Brain microvascular endothelial cell (primary cell): ENCODE measurements around the gene MAST1.

Source experiments
- DNase-seq: peaks from one replicate; pipeline ENCODE4 v3.0.0-alpha.2; 2020
- H3K27ac ChIP-seq: fragments of 250-450 bp; sonication (Bioruptor Pico); 2 replicates; pipeline ENCODE4 v1.5.1; 2020; ENCODE audit warnings: mild to moderate bottlenecking, moderate library complexity
- H3K27me3 ChIP-seq: fragments of 250-450 bp; sonication (Bioruptor Pico); replicated peaks from 2 replicates; pipeline ENCODE4 v1.5.1; 2020; ENCODE audit warnings: mild to moderate bottlenecking
- H3K36me3 ChIP-seq: fragments of 250-450 bp; sonication (Bioruptor Pico); replicated peaks from 2 replicates; pipeline ENCODE4 v1.5.1; 2020; ENCODE audit warnings: mild to moderate bottlenecking
- H3K4me3 ChIP-seq: 2 replicates; pipeline ENCODE4 v1.5.1; 2011; ENCODE audit warnings: low read depth, mild to moderate bottlenecking, control low read depth, low read length, moderate library complexity
- CTCF ChIP-seq: IDR thresholded peaks from 2 replicates; pipeline ENCODE4 v1.5.1; 2011; ENCODE audit warnings: low read depth, mild to moderate bottlenecking, moderate library complexity, low read length, control low read depth, inconsistent platforms; ENCODE audit errors: missing control alignments
- in situ Hi-C: cut with HindIII; loops from 2 replicates; pipeline ENCODE4 v1.10.0; 2017; ENCODE audit warnings: low sequenced_read_pairs, low pct_ligation_motif_present

MAST1 gene

GRCh38 chr19:12859546-12859945 lies 21.2 kb downstream of the MAST1 start:
- Histone ChIP-seq H3K36me3 (no peaks in the 10 kb centered on the region), H3K27me3 (no peaks in the 10 kb centered on the region), H3K4me3 (no peak overlapping the region), H3K27ac (no peak overlapping the region)
- in situ Hi-C loops: no loop called here
- DNase-seq: no peak
- TF ChIP-seq CTCF: no peak

GRCh38 chr19:12864143-12864542 lies 25.8 kb downstream of the MAST1 start:
- Histone ChIP-seq H3K36me3 (no peaks in the 10 kb centered on the region), H3K4me3 (no peak overlapping the region), H3K27ac (no peak overlapping the region), H3K27me3 (no peaks in the 10 kb centered on the region)
- no peak for DNase-seq
- TF ChIP-seq CTCF: no peak
- in situ Hi-C loops: no loop called here

GRCh38 chr19:12864721-12865715 lies 26.7 kb downstream of the MAST1 start:
- no peak overlapping the region for H3K27ac ChIP-seq
- no peaks in the 10 kb centered on the region for H3K27me3 ChIP-seq
- no peak overlapping the region for H3K4me3 ChIP-seq
- in situ Hi-C loops: no loop called here
- no peak for TF ChIP-seq CTCF
- no peak for DNase-seq
- H3K36me3 ChIP-seq: no peaks in the 10 kb centered on the region

- Histone ChIP-seq H3K27me3 (no peaks in the 10 kb centered on the region), H3K4me3 (no peak overlapping the region), H3K36me3 (no peaks in the 10 kb centered on the region), H3K27ac (no peak overlapping the region)
- no peak for DNase-seq
- in situ Hi-C loops: no loop called here
- TF ChIP-seq CTCF: no peak
Observed at GRCh38 chr19:12865746-12866415, 27.6 kb downstream of the MAST1 start.

GRCh38 chr19:12866416-12867119 lies 28.3 kb downstream of the MAST1 start:
- no peak overlapping the region for H3K27ac ChIP-seq
- H3K4me3 ChIP-seq: no peak overlapping the region
- no peak for DNase-seq
- TF ChIP-seq CTCF: no peak
- no peaks in the 10 kb centered on the region for H3K36me3 ChIP-seq
- no peaks in the 10 kb centered on the region for H3K27me3 ChIP-seq
- in situ Hi-C loops: no loop called here
